Sigmoid colon (tissue), 4 donors: Measurements from ENCODE around the gene GRAMD1A.

Experiments
- EP300 ChIP-seq, 4 donors: sonication (generic); formaldehyde crosslinking; IDR thresholded peaks; one replicate each; pipeline ENCODE4 v1.6.1; 2017; ENCODE audit warnings: antibody characterized with exemption in 4 of 4
- POLR2A ChIP-seq, 2 donors: fragments of 450-650 bp; IDR thresholded peaks; one replicate each; pipeline ENCODE4 v1.6.1; 2016; ENCODE audit warnings: antibody characterized with exemption in 2 of 2, mild to moderate bottlenecking in 2 of 2, moderate library complexity in 2 of 2
- POLR2AphosphoS5 ChIP-seq, 4 donors: sonication (generic); formaldehyde crosslinking; IDR thresholded peaks; one replicate each; pipeline ENCODE4 v1.6.1; 2017; ENCODE audit warnings: antibody characterized with exemption in 4 of 4
- TF ChIP-seq, protein P1 (sequence below), 4 experiments: fragments of 450-650 bp in 3 of 4; fragments of 200-600 bp in 1 of 4; IDR thresholded peaks; one replicate each; pipeline ENCODE4 v1.5.1; 2016 to 2019; ENCODE audit warnings: antibody characterized with exemption in 4 of 4, mild to moderate bottlenecking in 3 of 4, moderate library complexity in 2 of 4

- TF ChIP-seq POLR2AphosphoS5 (IDR thresholded peaks at IDR 0.05), result no peak
- TF ChIP-seq, protein P1, sequence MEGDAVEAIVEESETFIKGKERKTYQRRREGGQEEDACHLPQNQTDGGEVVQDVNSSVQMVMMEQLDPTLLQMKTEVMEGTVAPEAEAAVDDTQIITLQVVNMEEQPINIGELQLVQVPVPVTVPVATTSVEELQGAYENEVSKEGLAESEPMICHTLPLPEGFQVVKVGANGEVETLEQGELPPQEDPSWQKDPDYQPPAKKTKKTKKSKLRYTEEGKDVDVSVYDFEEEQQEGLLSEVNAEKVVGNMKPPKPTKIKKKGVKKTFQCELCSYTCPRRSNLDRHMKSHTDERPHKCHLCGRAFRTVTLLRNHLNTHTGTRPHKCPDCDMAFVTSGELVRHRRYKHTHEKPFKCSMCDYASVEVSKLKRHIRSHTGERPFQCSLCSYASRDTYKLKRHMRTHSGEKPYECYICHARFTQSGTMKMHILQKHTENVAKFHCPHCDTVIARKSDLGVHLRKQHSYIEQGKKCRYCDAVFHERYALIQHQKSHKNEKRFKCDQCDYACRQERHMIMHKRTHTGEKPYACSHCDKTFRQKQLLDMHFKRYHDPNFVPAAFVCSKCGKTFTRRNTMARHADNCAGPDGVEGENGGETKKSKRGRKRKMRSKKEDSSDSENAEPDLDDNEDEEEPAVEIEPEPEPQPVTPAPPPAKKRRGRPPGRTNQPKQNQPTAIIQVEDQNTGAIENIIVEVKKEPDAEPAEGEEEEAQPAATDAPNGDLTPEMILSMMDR (IDR thresholded peaks at IDR 0.05), result no peak
- TF ChIP-seq EP300 (IDR thresholded peaks at IDR 0.05), result no peak
- TF ChIP-seq POLR2A (IDR thresholded peaks at IDR 0.05), result no peak
Measured at GRCh38 chr19:34967551-34967950, 32.6 kb upstream of the GRAMD1A start.
